ENCODE data around the gene POU2F1. TPM values are rescaled to one million over a fixed set of nuclear protein-coding genes. Genes with fewer than 3 reads are reported as not detected.

The POU2F1 gene
- total and polyA plus RNA-seq, 2 donors (not counting 1 experiment from before 2014, with no cell fraction given), result 5.2 to 48.8 TPM

GRCh38 chr1:167332503-167332902 is 111.8 kb downstream of the POU2F1 start:
- H3K36me3 ChIP-seq (replicated peaks in 1 of 2; ENCODE audit: control extremely low read depth in 1 of 2, control insufficient read depth in 1 of 2, extremely low read depth in 1 of 2, insufficient read depth in 2 of 2, low read length in 1 of 2), result peaks cover 0 to 7% of the 10 kb centered on the region in 2 experiments
- H3K4me1 Mint-ChIP-seq, result peaks cover 58% of the 10 kb centered on the region
- H3K27ac Mint-ChIP-seq, result peak overlapping the region; percentile 78
- H3K4me1 ChIP-seq (ENCODE audit: control insufficient read depth in 2 of 2, insufficient read depth in 2 of 2, low read length in 2 of 2), result peaks cover 36 to 50% of the 10 kb centered on the region in 2 donors
- no peaks in the 10 kb centered on the region for H3K27me3 Mint-ChIP-seq
- ChIA-PET CTCF (interaction anchor here (1.4 to 2.1 kb wide), 3 partner anchors 9 to 64 kb away, joined by 4 to 6 read pairs (median 5); no protein-coding TSS in a partner anchor), POLR2A (no interaction called here)
- peak overlapping the region in 1 of 5 experiments; percentile 67 for H3K4me3 ChIP-seq (ENCODE audit: control extremely low read depth in 1 of 5, extremely low read depth in 1 of 5, insufficient read depth in 1 of 5, low read depth in 2 of 5, low read length in 4 of 5)
- peak overlapping the region; percentile 74 for H3K4me3 Mint-ChIP-seq
- TF ChIP-seq EZH2 (IDR thresholded peaks at IDR 0.05; ENCODE audit: borderline replicate concordance, insufficient read depth, low read depth, low read length, poor library complexity, severe bottlenecking) (no peak), CTCF (IDR thresholded peaks at IDR 0.05) (no peak)
- WGBS (ENCODE audit: insufficient coverage), result no CpG with 5 or more reads among the region's 1 CpG
- peak overlapping the region; percentile 34 for H3K9ac ChIP-seq (ENCODE audit: low read length)
- no peak for ATAC-seq (ENCODE audit: low read depth)
- H3K4me2 ChIP-seq (replicated peaks; ENCODE audit: low read depth, low read length, poor library complexity, severe bottlenecking), result peak overlapping the region; percentile 85
- intact Hi-C loops (cut with micrococcal nuclease), result no loop called here
- no peaks in the 10 kb centered on the region for H3K27me3 ChIP-seq (replicated peaks in 1 of 4; ENCODE audit: control extremely low read depth in 1 of 4, control insufficient read depth in 3 of 4, insufficient read depth in 4 of 4, low read length in 3 of 4)
- peaks cover 54% of the 10 kb centered on the region for H3K79me2 ChIP-seq (ENCODE audit: control insufficient read depth, insufficient read depth, low read length)
- DNase-seq, result no peak
- no peaks in the 10 kb centered on the region for H4K20me1 ChIP-seq (ENCODE audit: control insufficient read depth, insufficient read depth, low read length, poor library complexity, severe bottlenecking)
- peak overlapping the region; percentile 85 to 86 for H3K27ac ChIP-seq (ENCODE audit: low read length in 2 of 2)
- no peak overlapping the region for H2AFZ ChIP-seq (ENCODE audit: insufficient read depth, low read depth, low read length, poor library complexity, severe bottlenecking)
- peaks cover 2% of the 10 kb centered on the region for H3K9me3 Mint-ChIP-seq (ENCODE audit: insufficient read depth)
- H3K9me3 ChIP-seq (ENCODE audit: control extremely low read depth in 1 of 3, control insufficient read depth in 2 of 3, insufficient read depth in 1 of 3, low read length in 2 of 3), result peaks cover 1 to 7% (median 5%) of the 10 kb centered on the region in 3 donors

- peak overlapping the region; percentile 85 for H3K4me2 ChIP-seq (replicated peaks; ENCODE audit: low read depth, low read length, poor library complexity, severe bottlenecking)
- H3K27me3 Mint-ChIP-seq, result no peaks in the 10 kb centered on the region
- no peak for TF ChIP-seq EZH2 (IDR thresholded peaks at IDR 0.05; ENCODE audit: borderline replicate concordance, insufficient read depth, low read depth, low read length, poor library complexity, severe bottlenecking)
- no peak for TF ChIP-seq CTCF (IDR thresholded peaks at IDR 0.05)
- H4K20me1 ChIP-seq (ENCODE audit: control insufficient read depth, insufficient read depth, low read length, poor library complexity, severe bottlenecking), result no peaks in the 10 kb centered on the region
- POLR2A ChIA-PET, result no interaction called here
- H3K9me3 Mint-ChIP-seq (ENCODE audit: insufficient read depth), result peaks cover 2% of the 10 kb centered on the region
- H3K4me3 Mint-ChIP-seq, result peak overlapping the region; percentile 49
- H3K4me1 ChIP-seq (ENCODE audit: control insufficient read depth in 2 of 2, insufficient read depth in 2 of 2, low read length in 2 of 2), result peaks cover 35 to 47% of the 10 kb centered on the region in 2 donors
- H3K4me3 ChIP-seq (ENCODE audit: control extremely low read depth in 1 of 5, extremely low read depth in 1 of 5, insufficient read depth in 1 of 5, low read depth in 2 of 5, low read length in 4 of 5), result peak overlapping the region in 1 of 5 experiments; percentile 6
- no peak for ATAC-seq (ENCODE audit: low read depth)
- H3K9me3 ChIP-seq (ENCODE audit: control extremely low read depth in 1 of 3, control insufficient read depth in 2 of 3, insufficient read depth in 1 of 3, low read length in 2 of 3), result peaks cover 2 to 8% (median 3%) of the 10 kb centered on the region in 3 donors
- peak overlapping the region; percentile 67 for H3K27ac Mint-ChIP-seq
- H3K27me3 ChIP-seq (replicated peaks in 1 of 4; ENCODE audit: control extremely low read depth in 1 of 4, control insufficient read depth in 3 of 4, insufficient read depth in 4 of 4, low read length in 3 of 4), result no peaks in the 10 kb centered on the region
- no peak for DNase-seq
- H3K79me2 ChIP-seq (ENCODE audit: control insufficient read depth, insufficient read depth, low read length), result peaks cover 55% of the 10 kb centered on the region
- peak overlapping the region; percentile 32 for H2AFZ ChIP-seq (ENCODE audit: insufficient read depth, low read depth, low read length, poor library complexity, severe bottlenecking)
- H3K4me1 Mint-ChIP-seq, result peaks cover 55% of the 10 kb centered on the region
- peak overlapping the region; percentile 38 to 85 for H3K27ac ChIP-seq (ENCODE audit: low read length in 2 of 2)
- intact Hi-C loops (cut with micrococcal nuclease), result no loop called here
- H3K9ac ChIP-seq (ENCODE audit: low read length), result peak overlapping the region; percentile 14
- WGBS (ENCODE audit: insufficient coverage), result no CpG with 5 or more reads among the region's 2 CpGs
- peaks cover 1 to 7% of the 10 kb centered on the region in 2 experiments for H3K36me3 ChIP-seq (replicated peaks in 1 of 2; ENCODE audit: control extremely low read depth in 1 of 2, control insufficient read depth in 1 of 2, extremely low read depth in 1 of 2, insufficient read depth in 2 of 2, low read length in 1 of 2)
- CTCF ChIA-PET, result interaction anchor here (1.0 to 2.1 kb wide), 3 partner anchors 9 to 274 kb away, joined by 3 to 6 read pairs (median 4); no protein-coding TSS in a partner anchor
These were observed 112.4 kb downstream of the POU2F1 start for GRCh38 chr1:167333124-167333523.
